Tibial nerve (tissue), 4 donors: Measurements from ENCODE around the gene PREP. TPM values are rescaled to one million over a fixed set of nuclear protein-coding genes. Genes with fewer than 3 reads are reported as not detected.

Source experiments
- DNase-seq, 2 donors: peaks; one replicate each; pipeline ENCODE4 v3.0.0-alpha.2; 2019; ENCODE audit warnings: low spot score in 2 of 2
- H3K27ac ChIP-seq, 4 donors: fragments of 200-600 bp; sonication (generic) in 3 of 4; one replicate each; pipeline ENCODE4 v1.5.1; 2017 to 2019; ENCODE audit warnings: mild to moderate bottlenecking in 1 of 4
- H3K27me3 ChIP-seq, 2 donors: fragments of 200-600 bp; sonication (generic) in 1 of 2; one replicate each; pipeline versions ENCODE4 v1.5.1 to v1.6.0; 2017 to 2019
- H3K36me3 ChIP-seq, 3 donors: fragments of 200-600 bp; sonication (generic); one replicate each; pipeline ENCODE4 v1.5.1; 2018 to 2019
- H3K4me1 ChIP-seq, 4 donors: fragments of 200-600 bp; sonication (generic) in 3 of 4; one replicate each; pipeline ENCODE4 v1.5.1; 2017 to 2019
- H3K4me3 ChIP-seq, 4 donors: fragments of 200-600 bp; sonication (generic) in 3 of 4; one replicate each; pipeline ENCODE4 v1.5.1; 2017 to 2019; ENCODE audit warnings: mild to moderate bottlenecking in 1 of 4, moderate library complexity in 1 of 4
- H3K9me3 ChIP-seq, 4 donors: fragments of 200-600 bp; sonication (generic) in 3 of 4; one replicate each; pipeline ENCODE4 v1.5.1; 2017 to 2019
- CTCF ChIP-seq, 5 experiments: fragments of 200-600 bp in 3 of 5; fragments of 450-650 bp in 2 of 5; sonication (generic) in 3 of 5; IDR thresholded peaks; one replicate each; pipeline ENCODE4 v1.5.1; 2016 to 2019; ENCODE audit warnings: antibody characterized with exemption in 5 of 5, mild to moderate bottlenecking in 3 of 5, moderate library complexity in 2 of 5
- EP300 ChIP-seq, 2 donors: sonication (generic); formaldehyde crosslinking; IDR thresholded peaks; one replicate each; pipeline ENCODE4 v1.6.1; 2017; ENCODE audit warnings: antibody characterized with exemption in 2 of 2, mild to moderate bottlenecking in 1 of 2
- POLR2A ChIP-seq, 2 donors: fragments of 450-650 bp; IDR thresholded peaks; one replicate each; pipeline ENCODE4 v1.6.1; 2017; ENCODE audit warnings: antibody characterized with exemption in 2 of 2, mild to moderate bottlenecking in 2 of 2, moderate library complexity in 2 of 2
- WGBS, 2 donors: methylation state at CpG; one replicate each; pipeline ENCODE4 v1.1.5; 2018; 5-methylcytosine and 5-hydroxymethylcytosine counted together
- total RNA-seq, 4 donors: library from RNA; depleted of rRNA; stranded (reverse); fragments of >200 nt; gene quantifications; one replicate each; pipeline ENCODE4 v1.1.0, GENCODE V29; 2016

The PREP gene
- total RNA-seq, 4 donors from 2014 or later, result 19.7 to 21.9 (median 21.6) TPM

DNA sequence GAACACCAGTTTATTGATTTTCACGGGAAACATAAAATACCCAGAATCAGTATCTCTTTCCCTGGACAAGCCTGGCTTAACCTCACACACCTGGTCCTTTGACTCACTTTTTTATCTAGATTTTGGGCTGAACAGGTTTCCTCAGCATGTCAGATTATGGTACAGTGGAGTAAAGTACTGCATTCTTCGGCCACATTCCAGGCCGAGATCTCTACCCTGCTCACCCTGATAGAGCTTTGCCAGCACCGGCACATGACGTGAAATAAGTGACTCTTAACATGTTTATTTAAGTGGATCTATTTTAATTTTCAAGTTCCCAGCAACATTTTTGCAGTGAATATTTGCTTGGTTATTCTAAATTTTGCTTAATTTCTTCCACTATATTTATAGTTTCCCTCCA lies 144.1 kb downstream of the PREP start:
- Histone ChIP-seq H3K27me3 (no peaks in the 10 kb centered on the region), H3K36me3 (no peaks in the 10 kb centered on the region), H3K4me3 (no peak overlapping the region), H3K27ac (no peak overlapping the region), H3K4me1 (no peaks in the 10 kb centered on the region), H3K9me3 (no peaks in the 10 kb centered on the region)
- WGBS, 2 donors, result 82 to 84% methylated on average over 5 of the region's 5 CpGs
- DNase-seq, result no peak
- TF ChIP-seq CTCF (IDR thresholded peaks at IDR 0.05) (no peak), EP300 (IDR thresholded peaks at IDR 0.05) (no peak), POLR2A (IDR thresholded peaks at IDR 0.05) (no peak)

DNA sequence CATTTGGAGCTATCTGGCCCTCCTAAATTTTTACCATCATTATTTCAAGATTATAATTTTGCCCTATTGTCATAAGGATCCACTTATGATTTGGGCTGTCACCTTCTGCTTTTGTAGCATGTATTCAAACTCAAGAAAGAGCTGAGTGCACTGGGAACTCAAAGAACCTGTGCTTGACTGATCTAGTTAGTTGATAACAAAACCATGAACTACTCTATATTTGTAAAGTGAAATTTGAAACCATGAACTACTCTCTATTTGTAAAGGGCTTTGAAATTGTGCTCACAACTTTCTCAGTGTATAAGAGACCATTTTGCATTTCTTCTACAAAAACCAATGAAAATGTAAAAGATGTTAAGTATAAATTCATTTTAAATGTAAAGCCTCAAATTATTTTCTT lies 145.5 kb downstream of the PREP start:
- TF ChIP-seq POLR2A (IDR thresholded peaks at IDR 0.05), result no peak
- no peak for TF ChIP-seq CTCF (IDR thresholded peaks at IDR 0.05)
- TF ChIP-seq EP300 (IDR thresholded peaks at IDR 0.05), result no peak
- Histone ChIP-seq H3K27ac (no peak overlapping the region), H3K4me3 (no peak overlapping the region), H3K36me3 (no peaks in the 10 kb centered on the region), H3K27me3 (no peaks in the 10 kb centered on the region), H3K9me3 (no peaks in the 10 kb centered on the region), H3K4me1 (no peaks in the 10 kb centered on the region)
- DNase-seq, result no peak

DNA sequence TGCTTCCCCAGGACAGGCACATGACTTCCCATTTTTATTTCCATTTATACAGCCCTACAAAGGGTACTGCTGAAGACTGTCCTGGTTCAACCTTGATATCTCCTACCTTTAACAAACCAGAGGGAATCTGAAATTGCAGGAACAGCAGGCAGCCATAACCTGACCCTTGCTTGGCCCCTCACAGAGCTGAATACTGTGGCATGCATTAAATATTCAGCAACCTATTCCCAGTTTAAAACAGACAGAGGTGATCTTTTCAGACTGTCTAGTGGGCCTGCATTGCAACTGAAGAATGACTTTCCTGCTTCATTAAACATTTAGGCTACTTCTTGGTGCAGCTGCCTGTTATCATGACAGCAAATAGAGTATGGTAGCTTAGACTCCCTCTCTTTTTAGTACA lies 146.3 kb downstream of the PREP start:
- Histone ChIP-seq H3K9me3 (no peaks in the 10 kb centered on the region), H3K4me3 (no peak overlapping the region), H3K4me1 (no peaks in the 10 kb centered on the region), H3K36me3 (no peaks in the 10 kb centered on the region), H3K27ac (no peak overlapping the region), H3K27me3 (no peaks in the 10 kb centered on the region)
- TF ChIP-seq CTCF (IDR thresholded peaks at IDR 0.05), result no peak
- no peak for TF ChIP-seq POLR2A (IDR thresholded peaks at IDR 0.05)
- TF ChIP-seq EP300 (IDR thresholded peaks at IDR 0.05), result no peak
- DNase-seq, result no peak

GRCh38 chr6:105253787-105254186 lies 149.1 kb downstream of the PREP start:
- 82 to 87% methylated on average over 6 of the region's 6 CpGs for WGBS, 2 donors
- H3K9me3 ChIP-seq, result no peaks in the 10 kb centered on the region
- no peaks in the 10 kb centered on the region for H3K27me3 ChIP-seq
- H3K4me3 ChIP-seq, result no peak overlapping the region
- DNase-seq, result no peak
- H3K36me3 ChIP-seq, result no peaks in the 10 kb centered on the region
- no peaks in the 10 kb centered on the region for H3K4me1 ChIP-seq
- no peak overlapping the region for H3K27ac ChIP-seq
- TF ChIP-seq CTCF (IDR thresholded peaks at IDR 0.05) (no peak), POLR2A (IDR thresholded peaks at IDR 0.05) (no peak), EP300 (IDR thresholded peaks at IDR 0.05) (no peak)

- no peak for DNase-seq
- H3K27me3 ChIP-seq, result no peaks in the 10 kb centered on the region
- TF ChIP-seq CTCF (IDR thresholded peaks at IDR 0.05) (no peak), POLR2A (IDR thresholded peaks at IDR 0.05) (no peak), EP300 (IDR thresholded peaks at IDR 0.05) (no peak)
- H3K36me3 ChIP-seq, result no peaks in the 10 kb centered on the region
- WGBS, 2 donors, result 91 to 95% methylated on average over 2 of the region's 2 CpGs
- no peak overlapping the region for H3K27ac ChIP-seq
- no peak overlapping the region for H3K4me3 ChIP-seq
- no peaks in the 10 kb centered on the region for H3K4me1 ChIP-seq
- no peaks in the 10 kb centered on the region for H3K9me3 ChIP-seq
Measured at GRCh38 chr6:105251689-105252088, 151.2 kb downstream of the PREP start.
